GM21447 (cell line): ENCODE results near the gene AHRR.
"Not testable (repeated sequence)": the region's sequence is repeated elsewhere in the genome, so short reads cannot be mapped to it uniquely, and the experiment has no call there.

ENCODE experiments used
- ATAC-seq: cut with Tn5 transposase; IDR thresholded peaks from one replicate; pipeline ENCODE4 v1.9.1; 2021; ENCODE audit not compliant: unreplicated experiment

AHRR gene

DNA sequence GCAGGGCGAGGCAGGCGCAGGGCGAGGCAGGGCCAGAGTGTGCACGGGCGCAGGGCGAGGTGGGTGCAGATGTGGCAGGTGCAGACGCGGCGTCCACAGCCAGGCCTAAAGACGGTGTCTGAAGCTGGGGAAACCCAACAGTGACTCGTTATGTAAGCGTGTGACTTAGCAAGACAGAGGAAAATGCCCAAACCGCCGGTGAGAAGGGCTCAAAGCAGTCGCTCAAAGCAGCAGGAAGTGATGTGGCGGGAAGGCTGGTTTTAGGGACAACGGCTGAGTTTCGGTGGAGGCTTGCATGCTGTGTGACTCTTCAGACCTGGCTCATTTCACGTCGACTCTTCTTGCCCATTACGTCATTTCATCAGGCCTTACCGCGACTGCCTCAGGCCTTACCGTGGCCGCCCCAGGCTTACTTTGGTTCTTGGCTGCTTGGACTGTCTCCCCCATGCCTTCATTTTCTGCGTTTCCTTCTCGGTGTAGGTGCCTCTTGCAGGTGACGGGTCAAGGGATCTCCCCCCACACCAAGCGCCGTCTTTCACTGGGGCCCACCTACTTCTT, 71.0 kb downstream of the AHRR start:
- ATAC-seq: peak; percentile 90

DNA sequence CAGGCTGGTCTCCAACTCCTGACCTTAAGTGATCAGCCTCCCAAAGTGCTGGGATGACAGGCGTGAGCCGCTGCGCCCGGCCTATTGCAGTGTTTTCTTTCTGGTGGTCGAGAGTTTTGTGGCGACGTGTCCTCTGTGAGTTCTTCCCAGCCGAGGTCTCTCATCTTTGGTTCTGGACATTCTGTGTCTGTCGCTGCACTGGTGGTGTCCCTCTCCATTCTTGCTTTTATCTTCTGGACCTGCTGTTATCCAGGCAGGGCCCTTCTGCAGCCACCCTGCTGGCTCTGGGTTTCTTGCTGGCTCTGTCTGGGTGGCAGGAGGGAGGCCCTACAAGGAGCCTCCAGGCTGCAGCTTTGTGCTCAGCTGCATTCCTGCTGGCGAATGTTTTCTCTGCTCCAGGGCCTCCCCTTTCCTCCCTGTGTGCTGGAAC, 72.3 kb downstream of the AHRR start:
- ATAC-seq: no peak

DNA sequence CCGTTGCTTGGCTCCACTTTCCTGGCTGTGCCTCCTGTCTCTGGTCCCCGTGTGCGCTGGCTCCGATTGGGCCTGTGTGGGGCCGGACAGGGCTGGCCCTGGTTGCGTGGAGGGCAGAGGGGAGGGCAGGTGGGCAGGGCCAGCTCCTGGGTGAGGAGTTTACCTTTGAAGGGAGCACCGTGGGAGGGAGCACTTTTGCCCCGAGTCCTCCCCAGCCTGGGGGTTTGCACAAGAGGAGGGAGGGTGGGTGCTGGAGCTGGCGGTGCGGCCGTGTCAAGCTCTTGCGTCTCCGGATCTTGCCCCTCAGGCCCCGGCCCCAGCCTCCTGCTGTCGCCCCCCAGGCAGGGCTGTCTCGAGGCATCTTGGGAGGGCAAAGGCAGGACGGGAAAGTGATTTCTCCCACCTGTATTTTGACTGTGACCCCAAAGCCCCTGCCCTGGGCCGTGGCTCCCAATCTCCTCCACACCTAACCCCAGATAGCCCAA, 73.2 kb downstream of the AHRR start:
- no peak for ATAC-seq

DNA sequence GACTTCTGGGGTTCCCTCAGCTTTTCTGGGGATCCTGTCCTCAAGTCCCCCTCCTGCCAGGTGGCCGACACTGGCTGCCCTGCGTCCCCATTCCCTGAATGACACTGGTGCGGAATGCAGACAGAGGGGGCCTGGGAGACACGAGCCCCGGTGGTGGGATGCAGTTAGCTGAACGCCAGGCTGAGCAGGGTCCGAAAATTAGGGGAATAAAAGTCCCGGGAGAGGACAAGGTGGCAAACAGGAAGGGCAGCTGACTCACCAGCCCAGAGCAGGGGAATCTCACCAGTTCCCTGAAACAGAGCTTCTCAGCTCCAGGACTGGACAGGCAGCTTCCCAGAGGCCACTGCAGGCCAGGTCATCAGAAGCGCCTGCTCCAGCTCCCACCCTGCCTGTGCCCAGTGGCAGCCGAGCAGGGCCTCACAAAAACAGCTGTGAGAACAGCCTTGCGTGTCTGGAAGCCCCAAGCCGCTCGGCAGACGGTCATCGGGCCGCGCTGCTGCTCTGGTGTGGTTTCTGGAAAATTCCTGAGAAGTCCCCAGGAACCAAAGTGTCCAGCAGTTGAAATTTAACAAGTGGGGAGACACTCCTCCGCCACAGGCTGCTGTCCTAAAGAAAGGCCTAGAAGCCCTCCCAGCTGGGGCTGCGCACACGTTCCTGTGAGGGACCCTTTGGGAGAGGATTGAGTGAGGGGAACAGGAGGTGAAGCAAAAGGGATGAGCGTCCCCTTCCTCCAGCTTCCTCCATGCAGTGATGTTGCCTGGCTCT, 73.8 kb downstream of the AHRR start:
- no peak for ATAC-seq

DNA sequence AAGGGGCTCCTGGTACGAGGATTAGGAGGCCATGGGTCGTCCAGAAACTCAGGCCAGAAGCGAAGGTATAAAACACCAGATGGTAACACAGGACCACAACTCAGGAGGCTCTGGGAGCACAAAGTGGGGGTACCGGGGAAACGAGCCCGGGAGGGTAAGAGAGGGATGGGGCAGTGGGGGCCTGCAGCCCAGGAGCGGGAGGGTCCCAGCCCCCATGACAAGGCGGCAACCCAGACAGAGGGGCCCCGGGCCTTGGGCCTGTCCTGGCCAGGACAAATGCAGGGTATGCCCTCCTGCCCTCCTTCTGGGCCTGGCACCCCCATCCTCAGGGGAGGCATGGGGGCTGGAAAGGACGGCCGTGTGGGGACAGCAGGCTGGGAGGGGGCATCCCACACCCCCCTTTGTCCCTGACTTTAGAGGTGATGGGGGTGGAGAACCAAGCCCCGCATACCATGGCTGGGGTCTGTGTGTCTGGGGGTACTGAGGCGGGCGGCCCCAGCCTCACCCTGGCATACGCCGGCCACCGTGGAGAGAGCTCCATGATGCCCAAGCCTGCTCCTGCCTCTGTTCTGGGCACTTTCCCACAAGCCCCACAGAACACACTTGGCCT, 74.5 kb downstream of the AHRR start:
- ATAC-seq: no peak

DNA sequence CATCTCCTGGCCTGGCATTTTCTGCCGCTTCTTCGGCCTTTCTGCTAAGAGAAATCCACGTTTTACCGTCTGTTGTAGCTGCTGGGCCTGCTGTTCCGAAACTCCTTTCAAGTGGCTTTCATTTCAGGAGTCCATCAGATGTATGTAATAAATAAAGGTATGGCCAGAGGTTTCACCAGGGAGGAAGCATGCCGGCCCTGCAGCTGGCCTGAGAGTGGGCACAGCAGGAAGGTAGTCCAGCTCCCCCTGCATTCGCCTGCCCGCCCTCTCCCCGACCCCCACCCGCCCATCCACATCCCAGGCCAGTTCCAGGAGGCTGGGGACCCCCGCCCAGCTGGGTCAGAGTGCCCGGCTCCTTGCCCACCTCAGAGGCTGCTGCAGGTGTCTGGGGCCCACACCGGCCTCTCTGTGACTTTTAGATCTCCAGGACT, 75.0 kb downstream of the AHRR start:
- no peak for ATAC-seq

DNA sequence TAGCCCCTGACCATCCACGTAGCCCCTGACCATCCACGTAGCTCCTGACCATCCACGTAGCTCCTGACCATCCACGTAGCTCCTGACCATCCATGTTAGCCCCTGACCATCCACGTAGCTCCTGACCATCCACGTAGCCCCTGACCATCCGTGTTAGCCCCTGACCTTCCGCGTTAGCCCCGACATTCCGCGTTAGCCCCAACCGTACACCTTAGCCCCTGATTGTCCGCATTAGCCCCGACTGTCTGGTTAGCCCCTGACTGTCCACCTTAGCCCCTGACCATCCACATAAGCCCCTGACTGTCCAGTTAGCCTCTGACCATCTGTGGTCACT, 76.6 kb downstream of the AHRR start:
- ATAC-seq: not testable (repeated sequence)

DNA sequence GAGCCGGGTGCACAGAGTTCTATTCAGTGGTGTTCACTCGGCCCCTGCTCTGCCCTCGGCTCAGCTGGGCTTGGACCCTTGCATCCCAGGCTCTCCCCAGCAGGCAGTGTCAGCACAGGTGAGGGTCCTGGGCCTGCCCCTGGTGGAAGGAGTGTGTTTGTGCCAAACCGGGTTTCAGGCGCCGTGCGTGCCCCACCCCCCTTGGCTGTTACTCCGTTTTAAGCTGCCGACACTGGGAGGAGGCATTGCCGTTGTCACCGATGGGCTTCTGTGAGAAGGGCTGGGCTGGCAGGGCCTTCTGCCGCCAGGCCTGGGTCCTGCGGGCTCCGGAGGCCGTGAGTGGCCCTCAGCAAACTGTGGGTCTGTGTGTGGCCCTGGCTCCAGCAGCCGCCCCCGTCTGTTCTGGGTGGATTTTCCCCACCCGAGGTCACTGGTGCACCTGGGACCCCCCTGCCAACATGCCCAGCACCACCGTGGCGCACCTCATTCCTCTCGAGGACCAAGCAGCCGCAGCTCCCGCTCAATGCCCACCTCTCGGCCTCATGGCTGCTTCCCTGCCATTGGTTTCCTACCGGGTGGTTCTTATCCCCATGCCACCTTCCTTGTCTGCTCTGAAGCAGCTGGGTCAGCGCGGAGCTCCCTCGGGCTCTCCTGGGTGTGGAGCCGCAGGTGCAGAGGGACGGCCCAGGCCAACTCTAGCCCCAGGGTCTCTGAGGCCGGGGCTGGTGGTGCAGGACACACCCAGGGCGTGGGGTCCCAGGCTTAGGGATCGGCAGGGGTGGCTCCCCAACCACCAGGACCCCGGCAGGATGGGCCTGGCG, 77.2 kb downstream of the AHRR start:
- no peak for ATAC-seq

DNA sequence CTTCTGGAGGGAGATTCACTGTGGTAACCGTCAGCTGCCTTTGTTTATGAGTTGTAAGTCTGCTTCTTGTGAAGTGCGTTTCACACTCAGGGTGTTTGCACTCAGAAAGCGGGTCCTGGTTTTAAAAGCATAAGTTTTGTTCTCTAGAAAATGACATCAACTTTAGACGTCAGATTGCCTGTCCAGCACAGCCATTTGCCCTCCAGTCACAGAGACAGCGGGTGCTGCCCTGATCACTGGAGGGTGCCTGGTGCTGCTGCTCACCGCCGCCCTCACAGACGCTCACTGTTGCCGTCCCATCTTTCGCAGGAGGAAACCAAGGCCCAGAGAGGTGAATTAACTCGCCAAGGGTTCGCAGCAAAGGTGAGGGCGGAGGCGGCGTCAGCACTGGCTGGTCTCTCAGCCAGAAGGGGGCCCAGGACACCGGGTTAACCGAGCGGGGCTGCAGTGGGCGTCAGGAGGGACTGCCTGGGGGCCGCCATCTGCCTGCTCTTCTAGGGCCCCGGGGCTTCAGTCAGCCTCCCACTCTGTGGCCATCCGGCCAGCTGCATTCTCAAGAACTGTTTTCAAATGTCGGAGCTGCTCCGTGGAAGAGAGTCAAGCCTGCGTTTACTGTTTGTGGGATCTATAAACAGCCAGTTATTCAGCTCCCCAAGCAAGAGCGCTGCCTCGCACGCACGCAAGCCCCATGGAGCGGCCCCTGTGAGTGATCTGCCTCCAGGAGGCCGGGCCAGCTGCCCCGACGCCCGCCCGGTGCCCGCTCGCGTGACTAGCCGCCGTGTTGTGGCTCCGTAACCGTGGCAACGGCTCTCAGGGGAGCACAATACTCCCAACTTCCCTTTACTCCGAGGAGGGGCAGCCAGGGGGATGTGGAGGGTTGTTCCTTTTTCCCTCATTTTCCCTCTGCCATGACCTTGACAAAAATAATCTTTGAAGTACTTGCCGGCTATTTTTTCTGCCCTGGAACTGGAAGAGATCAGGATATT, 78.1 kb downstream of the AHRR start:
- ATAC-seq: peak; percentile 54

DNA sequence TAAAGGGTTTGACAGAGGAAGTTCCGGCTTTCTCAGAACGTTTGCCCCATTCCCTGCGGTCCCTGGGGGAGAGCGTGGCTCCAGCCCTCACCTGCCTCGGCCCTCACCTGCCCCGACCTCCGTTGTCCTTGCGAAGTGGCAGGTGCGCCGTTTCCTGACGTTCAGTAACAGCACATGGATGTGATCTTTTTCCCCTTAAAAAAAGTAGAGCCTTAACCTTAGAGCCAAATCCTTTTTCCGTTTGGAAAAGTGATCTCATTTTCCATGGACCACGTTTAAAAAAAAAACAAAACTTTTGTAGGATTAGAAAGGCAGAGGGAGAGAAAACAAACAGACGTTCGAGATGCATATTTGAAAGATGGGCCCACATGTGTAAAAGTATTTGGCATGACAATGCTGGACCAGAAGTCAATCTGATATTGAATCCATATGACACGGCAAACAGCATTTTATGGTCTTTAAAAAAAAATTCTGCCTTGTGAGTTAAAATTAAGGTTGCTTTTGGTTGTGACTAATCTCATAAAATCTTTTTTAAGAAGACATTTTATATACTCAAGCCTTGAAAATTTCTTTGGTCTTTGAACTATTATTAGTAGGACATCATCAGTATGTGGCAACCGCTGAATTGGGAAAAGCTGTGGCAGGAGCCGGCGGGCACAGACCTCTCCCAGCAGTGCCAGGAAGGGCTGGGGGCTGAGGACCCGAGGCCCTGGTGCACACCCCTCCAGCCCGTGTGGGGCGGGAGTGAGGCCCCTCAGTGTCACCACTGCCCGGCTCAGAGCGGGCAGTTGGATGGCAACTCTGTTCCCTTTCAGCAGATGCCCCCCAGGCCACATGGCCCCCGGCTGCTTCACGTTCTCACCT, 79.0 kb downstream of the AHRR start:
- ATAC-seq: peak; percentile 6

DNA sequence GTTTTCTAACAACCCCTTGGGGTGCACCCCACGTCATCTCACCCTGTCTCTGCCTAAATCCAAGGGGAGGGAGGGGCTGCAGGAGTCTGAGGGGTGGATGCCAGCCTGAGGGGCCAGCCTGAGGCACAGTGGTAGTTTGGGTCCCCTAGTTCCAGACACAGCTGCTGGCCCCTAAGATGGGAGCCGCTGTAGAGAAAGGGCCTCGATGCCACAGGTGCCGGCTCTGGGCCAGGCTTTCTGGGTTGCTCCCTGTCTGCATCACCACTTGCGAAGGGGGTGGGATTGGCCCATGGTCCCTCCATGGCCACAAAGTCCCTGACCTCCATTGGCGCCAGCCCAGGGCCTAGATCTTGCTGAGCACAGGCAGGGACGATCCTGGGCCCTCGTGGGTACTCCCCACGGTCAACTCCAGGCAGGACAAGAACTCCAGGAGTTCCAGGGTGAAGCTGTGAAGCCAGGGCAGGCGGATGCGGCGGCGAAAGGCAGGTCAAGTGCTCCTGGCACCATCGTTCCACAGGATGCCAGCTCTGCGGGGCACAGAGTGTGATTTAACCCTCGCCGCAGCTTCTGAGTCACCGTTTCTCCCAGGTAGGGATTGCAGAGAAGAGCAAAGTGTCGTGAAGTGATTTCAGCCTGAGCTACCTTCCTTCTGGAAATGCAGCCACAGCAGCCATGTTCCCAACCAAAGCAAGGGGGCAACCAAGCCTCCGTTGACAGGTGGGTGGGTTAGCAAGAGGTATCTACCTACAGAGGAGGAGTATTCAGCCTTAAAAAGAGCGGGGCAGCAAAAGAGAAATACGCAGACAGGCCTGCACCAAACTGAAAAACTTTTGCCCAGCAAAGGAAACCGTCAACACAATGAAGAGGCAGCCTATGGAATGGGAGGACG, 79.9 kb downstream of the AHRR start:
- ATAC-seq: no peak

DNA sequence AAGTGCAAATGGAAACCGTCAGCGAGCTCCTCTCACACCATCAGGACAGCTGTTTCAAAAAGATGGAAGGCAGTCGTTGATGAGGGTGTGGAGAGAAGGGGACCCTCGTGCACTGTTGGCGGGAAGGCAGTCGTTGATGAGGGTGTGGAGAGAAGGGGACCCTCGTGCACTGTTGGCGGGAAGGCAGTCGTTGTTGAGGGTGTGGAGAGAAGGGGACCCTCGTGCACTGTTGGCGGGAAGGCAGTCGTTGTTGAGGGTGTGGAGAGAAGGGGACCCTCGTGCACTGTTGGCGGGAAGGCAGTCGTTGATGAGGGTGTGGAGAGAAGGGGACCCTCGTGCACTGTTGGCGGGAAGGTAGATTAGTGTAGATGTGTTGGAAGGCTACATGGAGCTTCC, 80.7 kb downstream of the AHRR start:
- ATAC-seq: not testable (repeated sequence)

DNA sequence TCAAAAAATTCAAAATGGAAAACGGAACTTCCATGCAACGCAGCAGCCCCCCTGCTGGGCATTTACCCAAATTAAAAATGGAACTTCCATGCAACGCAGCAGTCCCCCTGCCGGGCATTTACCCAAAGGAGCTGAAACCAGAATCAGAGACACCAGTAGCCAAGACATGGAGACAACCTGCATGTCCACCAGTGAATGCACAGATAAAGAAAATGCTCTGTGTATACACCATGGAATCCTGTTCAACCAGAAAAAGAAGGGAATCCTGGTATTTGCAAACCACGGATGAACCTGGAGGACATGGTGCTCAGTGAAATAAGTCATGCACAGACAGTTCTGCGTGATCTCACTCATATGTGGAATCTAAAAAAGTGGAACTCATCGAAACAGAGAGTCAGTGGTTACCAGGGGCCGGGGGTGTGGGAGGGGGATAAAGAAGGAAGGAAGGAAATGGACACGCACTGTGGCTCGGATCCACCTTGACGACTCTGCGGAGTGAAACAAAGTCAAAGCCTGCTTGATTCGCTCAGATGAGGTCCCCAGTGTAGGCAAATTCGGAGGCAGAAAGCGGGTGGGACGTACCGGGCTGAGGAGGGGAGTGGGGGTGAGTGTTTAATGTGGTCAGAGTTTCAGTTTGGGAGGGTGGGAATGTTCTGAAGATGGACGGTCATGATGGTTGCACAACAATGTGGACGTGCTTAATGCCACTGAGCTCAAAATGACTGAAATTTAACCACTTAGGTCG, 81.3 kb downstream of the AHRR start:
- peak; percentile 74 for ATAC-seq

DNA sequence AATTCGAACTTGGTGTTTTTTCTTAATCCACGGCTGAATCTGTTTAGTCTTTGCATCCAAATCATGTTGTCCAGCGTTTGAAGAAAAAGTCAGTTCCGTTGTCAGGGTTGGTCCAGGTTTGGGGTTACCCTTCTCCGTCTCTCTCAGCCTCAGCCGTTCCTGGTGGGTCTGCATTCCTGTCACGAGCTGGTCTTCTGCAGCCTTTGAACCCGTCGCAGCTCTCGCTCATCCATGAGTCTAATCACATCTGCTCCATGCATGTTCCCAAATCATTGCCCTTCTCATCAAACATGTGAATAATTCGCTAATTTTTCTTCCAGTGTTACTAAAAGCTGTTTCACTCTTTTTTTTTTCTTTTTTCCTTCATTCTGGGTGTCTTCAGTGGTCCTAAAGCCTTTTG, 82.5 kb downstream of the AHRR start:
- no peak for ATAC-seq

DNA sequence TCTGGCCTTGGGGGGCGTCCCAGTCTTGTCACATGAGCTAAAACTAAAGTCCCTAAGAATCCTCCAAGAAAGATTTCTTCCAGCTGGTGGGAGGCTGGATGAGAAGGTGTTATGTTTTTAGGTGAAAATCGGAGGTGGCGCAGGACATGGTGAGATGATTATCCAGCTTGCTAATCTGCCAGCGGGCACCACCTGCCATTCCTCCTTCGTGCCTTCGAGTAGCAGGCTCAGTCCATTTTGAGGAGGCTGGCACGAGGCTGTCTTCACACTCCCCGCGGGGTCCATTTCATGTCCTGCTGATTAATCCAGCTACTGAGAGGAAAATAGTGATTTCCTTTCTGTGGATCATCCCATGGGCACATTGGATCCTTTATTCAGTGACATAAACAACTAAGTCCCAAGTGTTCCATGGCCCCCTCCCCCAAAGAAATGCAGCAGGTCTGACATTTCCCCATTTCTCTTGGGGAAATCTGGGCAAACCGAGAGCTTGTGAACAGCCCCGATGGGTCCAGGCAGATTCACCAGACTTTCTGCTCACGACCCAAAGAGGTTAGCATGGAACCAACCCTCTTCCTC, 83.2 kb downstream of the AHRR start:
- no peak for ATAC-seq

DNA sequence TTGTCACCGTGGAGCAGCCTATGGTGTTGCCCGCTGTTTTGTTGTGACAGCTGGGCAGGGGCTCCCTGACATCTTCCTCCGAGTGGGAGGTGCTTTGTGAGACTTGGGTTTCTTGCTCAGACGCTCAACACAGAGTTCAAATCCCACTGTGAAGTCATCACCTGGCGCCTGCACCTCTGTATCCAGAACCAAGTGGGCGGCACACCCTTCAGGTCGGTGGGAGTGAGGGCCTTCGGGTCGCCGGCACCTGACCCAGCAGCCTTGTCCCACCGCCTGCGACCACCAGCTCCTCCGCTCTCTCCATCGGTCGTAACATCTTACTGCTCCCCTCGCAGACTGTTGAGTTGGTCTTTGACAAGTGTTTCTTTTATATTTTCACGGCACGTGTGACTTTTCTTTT, 83.9 kb downstream of the AHRR start:
- no peak for ATAC-seq

DNA sequence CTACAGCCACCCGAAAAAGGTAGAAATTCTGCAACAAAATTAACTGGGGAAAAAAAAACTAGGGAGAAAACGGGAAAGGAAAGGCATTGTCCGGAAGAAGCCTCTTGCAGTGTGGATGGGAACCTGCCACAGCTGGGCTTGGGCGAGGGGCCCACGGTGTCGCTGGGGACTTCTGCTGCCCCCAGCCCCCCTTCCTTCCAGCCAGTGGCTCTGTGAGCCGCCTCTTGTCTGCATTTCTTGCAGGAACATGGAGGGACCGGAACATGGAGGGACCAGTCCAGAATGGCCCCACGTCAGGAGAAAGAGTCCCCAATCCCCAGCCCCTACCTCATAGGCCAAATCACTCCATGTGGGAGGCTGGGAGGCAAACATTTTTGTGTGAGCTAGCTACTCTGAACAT, 84.5 kb downstream of the AHRR start:
- ATAC-seq: no peak
